Endothelial cell of umbilical vein (primary cell): Measurements from ENCODE around the gene DHX16.
"Not testable (repeated sequence)": the region's sequence is repeated elsewhere in the genome, so short reads cannot be mapped to it uniquely, and the experiment has no call there.

Source experiments
- JUN ChIP-seq: IDR thresholded peaks from 2 replicates; pipeline ENCODE4 v1.6.1; 2011; ENCODE audit warnings: borderline replicate concordance, low read depth; ENCODE audit not compliant: insufficient read length, insufficient read depth
- POLR2A ChIP-seq: IDR thresholded peaks from 2 replicates; pipeline ENCODE4 v1.6.1; 2012; ENCODE audit warnings: low read depth, mild to moderate bottlenecking, control low read depth, low read length
- POLR2AphosphoS5 ChIP-seq: IDR thresholded peaks from 2 replicates; pipeline ENCODE4 v1.6.1; 2012; ENCODE audit warnings: low read depth, mild to moderate bottlenecking, control low read depth, low read length, moderate library complexity; ENCODE audit not compliant: insufficient read depth
- TF ChIP-seq, protein P1 (sequence below), 2 donors: IDR thresholded peaks; 1 replicate in 1 of 2; 2 replicates in 1 of 2; pipeline ENCODE4 v1.5.1; 2011; ENCODE audit warnings: low read length in 2 of 2, mild to moderate bottlenecking in 2 of 2, moderate library complexity in 2 of 2, control low read depth in 1 of 2, inconsistent platforms in 1 of 2, low read depth in 1 of 2; ENCODE audit not compliant: insufficient read depth in 1 of 2; ENCODE audit errors: extremely low read depth in 1 of 2
- TF ChIP-seq, protein P2 (sequence below): IDR thresholded peaks from 2 replicates; pipeline ENCODE4 v1.6.1; 2011; ENCODE audit not compliant: insufficient read depth, insufficient read length

GRCh38 chr6:30657922-30658321 is 14.9 kb downstream of the DHX16 start:
- TF ChIP-seq, protein P1, sequence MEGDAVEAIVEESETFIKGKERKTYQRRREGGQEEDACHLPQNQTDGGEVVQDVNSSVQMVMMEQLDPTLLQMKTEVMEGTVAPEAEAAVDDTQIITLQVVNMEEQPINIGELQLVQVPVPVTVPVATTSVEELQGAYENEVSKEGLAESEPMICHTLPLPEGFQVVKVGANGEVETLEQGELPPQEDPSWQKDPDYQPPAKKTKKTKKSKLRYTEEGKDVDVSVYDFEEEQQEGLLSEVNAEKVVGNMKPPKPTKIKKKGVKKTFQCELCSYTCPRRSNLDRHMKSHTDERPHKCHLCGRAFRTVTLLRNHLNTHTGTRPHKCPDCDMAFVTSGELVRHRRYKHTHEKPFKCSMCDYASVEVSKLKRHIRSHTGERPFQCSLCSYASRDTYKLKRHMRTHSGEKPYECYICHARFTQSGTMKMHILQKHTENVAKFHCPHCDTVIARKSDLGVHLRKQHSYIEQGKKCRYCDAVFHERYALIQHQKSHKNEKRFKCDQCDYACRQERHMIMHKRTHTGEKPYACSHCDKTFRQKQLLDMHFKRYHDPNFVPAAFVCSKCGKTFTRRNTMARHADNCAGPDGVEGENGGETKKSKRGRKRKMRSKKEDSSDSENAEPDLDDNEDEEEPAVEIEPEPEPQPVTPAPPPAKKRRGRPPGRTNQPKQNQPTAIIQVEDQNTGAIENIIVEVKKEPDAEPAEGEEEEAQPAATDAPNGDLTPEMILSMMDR (IDR thresholded peaks at IDR 0.05; ENCODE audit: extremely low read depth in 1 of 2, insufficient read depth in 1 of 2, low read depth in 1 of 2, low read length in 2 of 2) = not testable (repeated sequence)
- not testable (repeated sequence) for TF ChIP-seq POLR2A, POLR2AphosphoS5, JUN
- TF ChIP-seq, protein P2, sequence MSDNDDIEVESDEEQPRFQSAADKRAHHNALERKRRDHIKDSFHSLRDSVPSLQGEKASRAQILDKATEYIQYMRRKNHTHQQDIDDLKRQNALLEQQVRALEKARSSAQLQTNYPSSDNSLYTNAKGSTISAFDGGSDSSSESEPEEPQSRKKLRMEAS = not testable (repeated sequence)
